ENCODE results near the gene SBF2.

The SBF2 gene

DNA sequence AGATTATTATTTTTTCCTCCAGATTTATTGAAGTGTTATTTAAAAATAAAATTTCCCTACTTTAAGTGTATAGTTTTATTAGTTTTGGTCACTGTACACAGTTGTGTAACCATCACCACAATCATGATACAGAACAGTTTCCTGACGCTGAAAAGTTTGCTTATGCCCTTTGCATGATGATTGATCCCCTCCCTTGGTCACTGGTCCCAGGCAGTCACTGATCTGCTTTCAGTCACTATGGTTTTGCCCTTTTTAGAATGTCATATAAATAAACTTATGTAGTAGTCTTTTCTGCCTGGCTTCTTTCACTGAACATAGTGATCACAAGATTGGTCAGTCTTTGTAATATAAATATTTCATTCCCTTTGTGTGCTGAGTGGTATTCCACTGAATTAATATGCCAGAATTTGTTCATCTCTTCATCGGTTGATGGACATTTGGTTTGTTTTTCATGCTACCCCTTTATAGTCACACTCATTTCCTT is 489.6 kb downstream of the SBF2 start:
- TF ChIP-seq, protein P1, sequence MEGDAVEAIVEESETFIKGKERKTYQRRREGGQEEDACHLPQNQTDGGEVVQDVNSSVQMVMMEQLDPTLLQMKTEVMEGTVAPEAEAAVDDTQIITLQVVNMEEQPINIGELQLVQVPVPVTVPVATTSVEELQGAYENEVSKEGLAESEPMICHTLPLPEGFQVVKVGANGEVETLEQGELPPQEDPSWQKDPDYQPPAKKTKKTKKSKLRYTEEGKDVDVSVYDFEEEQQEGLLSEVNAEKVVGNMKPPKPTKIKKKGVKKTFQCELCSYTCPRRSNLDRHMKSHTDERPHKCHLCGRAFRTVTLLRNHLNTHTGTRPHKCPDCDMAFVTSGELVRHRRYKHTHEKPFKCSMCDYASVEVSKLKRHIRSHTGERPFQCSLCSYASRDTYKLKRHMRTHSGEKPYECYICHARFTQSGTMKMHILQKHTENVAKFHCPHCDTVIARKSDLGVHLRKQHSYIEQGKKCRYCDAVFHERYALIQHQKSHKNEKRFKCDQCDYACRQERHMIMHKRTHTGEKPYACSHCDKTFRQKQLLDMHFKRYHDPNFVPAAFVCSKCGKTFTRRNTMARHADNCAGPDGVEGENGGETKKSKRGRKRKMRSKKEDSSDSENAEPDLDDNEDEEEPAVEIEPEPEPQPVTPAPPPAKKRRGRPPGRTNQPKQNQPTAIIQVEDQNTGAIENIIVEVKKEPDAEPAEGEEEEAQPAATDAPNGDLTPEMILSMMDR (IDR thresholded peaks at IDR 0.05; ENCODE audit: low read depth, low read length): no peak
- DNase-seq (ENCODE audit: low read depth in 2 of 2): no peak
- H3K4me3 ChIP-seq (replicated peaks in 1 of 2; ENCODE audit: low read depth in 2 of 2, low read length in 2 of 2): no peak overlapping the region

DNA sequence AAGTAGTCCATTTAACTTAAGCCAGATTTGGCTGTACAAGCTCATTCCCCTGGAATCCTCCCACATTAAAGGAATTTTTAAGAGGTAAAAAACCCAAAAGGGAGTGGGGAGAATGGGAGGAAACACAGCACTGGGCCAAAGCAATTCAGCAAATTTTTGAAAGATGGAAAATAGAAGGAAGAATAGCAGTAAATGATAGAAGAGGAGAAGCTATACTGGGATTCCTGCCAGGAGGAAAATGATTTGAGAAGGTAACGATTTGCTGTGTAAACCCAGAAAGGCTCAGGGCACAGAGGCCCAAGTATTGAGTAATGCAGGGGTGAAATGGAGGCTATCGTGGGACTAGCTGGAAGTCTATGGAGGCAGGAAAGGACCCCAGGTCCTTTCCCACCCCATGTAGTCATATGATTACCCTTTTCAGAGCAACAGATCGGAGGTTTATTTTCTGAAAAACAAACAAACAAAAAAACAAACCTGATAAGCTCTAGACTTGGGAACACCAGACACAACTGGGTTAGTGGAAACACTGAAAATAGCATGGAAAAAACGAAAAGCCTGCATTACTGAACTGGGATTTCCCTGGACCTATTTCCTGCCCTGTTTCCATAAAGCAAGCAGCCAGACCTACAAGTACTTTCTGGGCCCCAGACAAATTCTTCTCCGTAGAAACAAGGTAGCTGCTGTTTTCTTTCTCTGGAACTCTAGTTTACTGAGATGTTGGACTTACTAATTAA is 490.2 kb downstream of the SBF2 start:
- no peak for DNase-seq (ENCODE audit: low read depth in 2 of 2)
- H3K4me3 ChIP-seq (replicated peaks in 1 of 2; ENCODE audit: low read depth in 2 of 2, low read length in 2 of 2): no peak overlapping the region
- TF ChIP-seq, protein P1 (IDR thresholded peaks at IDR 0.05; ENCODE audit: low read depth, low read length): no peak

DNA sequence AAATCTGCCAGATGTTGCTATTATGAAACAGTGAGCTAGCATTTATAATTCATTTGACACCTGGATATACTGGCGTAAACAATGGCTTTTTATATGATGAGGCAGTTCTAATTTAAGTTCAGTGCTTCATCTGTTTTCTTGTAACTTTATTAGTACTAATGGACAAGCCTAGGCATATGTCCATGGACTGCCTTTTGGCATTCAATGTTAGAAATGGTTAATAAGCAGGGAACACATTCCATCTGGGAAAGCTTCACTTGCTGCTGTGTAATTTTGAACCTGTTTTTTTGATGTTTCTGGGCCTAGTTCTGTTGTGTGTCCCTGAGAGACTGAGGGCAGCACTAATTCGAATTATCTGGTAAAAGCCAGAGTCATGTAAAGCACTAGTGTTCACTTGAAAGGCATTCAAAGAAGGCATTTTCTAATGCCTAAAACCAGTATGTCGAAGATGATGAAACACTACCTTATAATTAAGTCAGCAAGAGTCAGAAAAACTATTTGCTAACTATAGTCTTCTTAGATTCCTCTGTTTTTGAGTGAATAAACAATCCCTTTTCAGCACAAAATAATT is 491.6 kb downstream of the SBF2 start:
- TF ChIP-seq, protein P1 (IDR thresholded peaks at IDR 0.05; ENCODE audit: low read depth, low read length): no peak
- no peak overlapping the region for H3K4me3 ChIP-seq (replicated peaks in 1 of 2; ENCODE audit: low read depth in 2 of 2, low read length in 2 of 2)
- peak; percentile 70 to 87 for DNase-seq (ENCODE audit: low read depth in 2 of 2)

DNA sequence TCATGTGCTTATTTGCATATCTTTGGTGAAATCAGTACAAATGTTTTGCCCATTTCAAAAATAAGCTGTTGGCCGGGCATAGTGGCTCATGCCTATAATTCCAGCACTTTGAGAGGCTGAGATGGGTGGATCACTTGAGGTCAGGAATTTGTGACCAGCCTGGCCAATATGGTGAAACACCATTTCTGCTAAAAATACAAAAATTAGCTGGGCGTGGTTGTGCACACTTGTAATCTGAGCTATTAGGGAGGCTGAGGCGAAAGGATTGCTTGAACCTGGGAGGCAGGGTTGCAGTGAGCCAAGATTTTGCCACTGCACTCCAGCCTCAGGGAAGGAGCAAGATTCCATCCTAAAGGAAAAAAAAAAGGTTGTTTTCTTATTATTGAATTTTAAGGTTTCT is 494.1 kb downstream of the SBF2 start:
- no peak overlapping the region for H3K4me3 ChIP-seq (replicated peaks in 1 of 2; ENCODE audit: low read depth in 2 of 2, low read length in 2 of 2)
- TF ChIP-seq, protein P1 (IDR thresholded peaks at IDR 0.05; ENCODE audit: low read depth, low read length): no peak
- DNase-seq (ENCODE audit: low read depth in 2 of 2): peak; percentile 35 to 40

DNA sequence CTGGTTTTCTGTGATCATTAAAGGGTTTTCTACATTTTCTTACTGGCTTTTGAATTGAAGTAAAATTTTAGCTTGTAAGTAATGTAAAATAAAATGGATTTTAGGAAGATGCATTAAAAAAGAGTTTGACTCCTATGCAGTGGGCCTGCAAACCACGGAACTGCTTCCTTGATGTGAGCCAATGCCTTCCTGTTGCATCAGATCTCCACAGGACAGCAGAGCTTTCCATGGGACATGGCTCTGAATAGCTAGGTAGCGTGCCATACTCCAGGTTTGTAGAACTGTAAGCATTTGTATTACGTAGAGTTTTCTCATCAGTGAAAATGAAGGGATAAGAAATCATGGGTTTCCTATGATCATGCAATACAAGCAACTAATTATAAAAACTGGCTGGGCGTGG is 496.7 kb downstream of the SBF2 start:
- TF ChIP-seq, protein P1 (IDR thresholded peaks at IDR 0.05; ENCODE audit: low read depth, low read length): no peak
- no peak overlapping the region for H3K4me3 ChIP-seq (replicated peaks in 1 of 2; ENCODE audit: low read depth in 2 of 2, low read length in 2 of 2)
- DNase-seq (ENCODE audit: low read depth in 2 of 2): no peak

DNA sequence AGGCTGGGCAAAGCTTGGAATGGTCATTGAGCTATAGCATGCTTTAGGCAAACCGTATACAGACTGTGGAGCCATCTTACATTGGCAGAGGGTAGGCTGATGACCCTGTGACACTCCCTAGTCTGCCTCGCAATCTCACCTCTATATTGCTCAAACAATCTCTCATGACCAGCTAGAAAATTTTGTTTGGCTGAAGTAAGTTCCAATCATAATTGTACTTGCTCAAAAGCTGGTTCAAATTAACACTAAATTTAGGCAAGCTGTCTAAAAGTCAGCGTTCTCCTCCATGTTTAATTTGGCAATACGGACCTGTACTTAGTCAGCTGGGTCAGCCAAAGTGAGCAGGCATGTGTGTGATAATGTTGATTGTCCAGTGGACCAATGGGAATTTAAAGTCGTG is 497.2 kb downstream of the SBF2 start:
- TF ChIP-seq, protein P1 (IDR thresholded peaks at IDR 0.05; ENCODE audit: low read depth, low read length): no peak
- H3K4me3 ChIP-seq (replicated peaks in 1 of 2; ENCODE audit: low read depth in 2 of 2, low read length in 2 of 2): no peak overlapping the region
- no peak for DNase-seq (ENCODE audit: low read depth in 2 of 2)

Measured in cardiac fibroblast (primary cell).